GM19328 (cell line): ENCODE data around the gene MANBA.
"Not testable (repeated sequence)": the region's sequence is repeated elsewhere in the genome, so short reads cannot be mapped to it uniquely, and the experiment has no call there.

ENCODE experiments used
- ATAC-seq: cut with Tn5 transposase; IDR thresholded peaks from one replicate; pipeline ENCODE4 v1.9.1; 2021; ENCODE audit warnings: mild to moderate bottlenecking, moderate library complexity; ENCODE audit not compliant: unreplicated experiment

MANBA gene

DNA sequence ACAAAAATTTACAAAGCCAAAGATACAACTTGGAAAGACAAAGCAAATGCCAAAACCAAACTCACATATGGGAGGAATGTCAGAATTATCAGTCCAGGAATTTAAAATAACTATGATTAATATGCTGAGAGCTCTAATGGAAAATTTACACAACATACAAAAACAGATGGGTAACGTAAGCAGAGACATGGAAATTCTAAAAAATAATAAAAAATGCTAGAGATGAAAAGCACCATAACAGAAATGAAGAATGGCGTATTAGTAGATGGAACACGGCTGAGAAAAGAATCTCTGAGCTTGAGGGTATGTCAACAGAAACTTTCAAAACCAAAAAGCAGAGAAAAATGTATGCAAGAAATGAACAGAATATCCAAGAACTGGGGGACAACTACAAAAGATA, 4.1 kb upstream of the MANBA start:
- ATAC-seq: no peak

DNA sequence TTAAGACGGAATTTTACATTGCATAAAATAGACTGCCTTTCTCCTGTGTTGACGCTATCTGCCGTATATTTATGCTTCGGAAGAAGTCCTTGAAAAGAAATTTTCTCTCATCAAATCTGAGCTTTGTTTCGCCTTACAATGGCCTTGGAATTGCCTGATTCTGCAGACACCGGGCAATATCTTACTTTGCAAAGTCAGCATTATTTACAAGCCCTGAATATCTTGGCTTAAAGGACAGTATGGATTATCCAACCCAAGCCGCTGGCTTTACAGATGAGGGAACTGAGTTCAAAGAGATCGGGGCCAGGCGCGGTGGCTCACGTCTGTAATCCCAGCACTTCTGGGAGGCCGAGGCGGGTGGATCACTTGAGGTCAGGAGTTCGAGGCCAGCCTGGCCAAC, 1.1 kb upstream of the MANBA start:
- ATAC-seq: no peak

DNA sequence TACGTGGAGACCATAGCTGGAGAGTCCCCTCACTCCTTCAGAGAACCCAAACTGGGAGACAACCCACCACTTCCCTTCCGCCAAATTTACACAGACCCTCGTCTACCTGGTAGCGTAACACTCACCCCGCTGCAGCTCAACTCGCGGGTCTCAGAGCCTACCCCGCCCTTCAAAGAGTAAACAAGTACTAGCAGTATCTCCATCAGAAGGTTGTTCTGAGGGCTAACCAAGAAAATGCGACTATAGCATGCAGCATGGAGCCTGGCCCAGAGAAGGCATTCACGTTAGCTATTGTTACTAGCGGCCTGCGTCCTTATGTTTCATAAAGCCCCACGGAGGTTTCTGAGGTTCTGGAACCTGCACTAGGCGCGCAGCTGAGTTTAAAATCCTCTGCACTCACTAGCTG, 531 bp upstream of the MANBA start:
- ATAC-seq: peak; percentile 10

DNA sequence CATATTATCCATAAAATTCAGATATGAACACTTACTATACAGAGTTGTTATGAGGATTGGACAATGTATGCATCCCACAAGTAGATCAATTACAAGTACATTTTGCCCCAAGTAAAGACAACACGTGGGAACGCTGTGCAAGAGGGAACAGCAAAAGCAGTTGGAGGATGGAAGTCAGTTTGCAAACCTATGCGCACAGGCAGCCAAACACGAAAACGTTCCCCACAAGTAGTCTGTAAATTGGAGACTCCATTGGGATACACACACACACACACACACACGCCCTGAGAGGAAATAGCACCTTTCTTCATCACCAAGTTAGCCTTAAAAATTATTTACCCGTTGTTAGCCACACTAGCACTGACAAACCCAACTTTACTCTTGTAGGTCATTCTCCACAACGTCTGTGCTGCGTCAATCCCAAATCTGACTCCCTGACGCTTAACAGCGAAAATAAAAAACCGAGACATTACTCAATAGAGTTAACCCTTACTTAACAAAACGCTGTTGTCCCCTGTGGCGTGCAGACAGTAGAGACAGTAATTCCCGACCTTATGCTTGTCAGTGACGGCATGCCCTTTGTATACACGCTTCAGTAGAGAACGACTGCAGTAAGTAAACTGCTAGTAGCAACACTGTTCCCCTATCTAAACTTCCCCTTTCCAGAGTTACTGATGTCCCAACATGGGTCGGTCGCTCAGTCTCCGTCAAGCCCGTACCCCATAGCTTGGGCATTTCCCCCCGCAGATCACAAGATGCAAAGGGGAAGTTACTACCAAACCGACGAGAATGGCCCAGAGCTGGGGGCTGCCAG, 730 bp downstream of the MANBA start:
- peak; percentile 51 for ATAC-seq

DNA sequence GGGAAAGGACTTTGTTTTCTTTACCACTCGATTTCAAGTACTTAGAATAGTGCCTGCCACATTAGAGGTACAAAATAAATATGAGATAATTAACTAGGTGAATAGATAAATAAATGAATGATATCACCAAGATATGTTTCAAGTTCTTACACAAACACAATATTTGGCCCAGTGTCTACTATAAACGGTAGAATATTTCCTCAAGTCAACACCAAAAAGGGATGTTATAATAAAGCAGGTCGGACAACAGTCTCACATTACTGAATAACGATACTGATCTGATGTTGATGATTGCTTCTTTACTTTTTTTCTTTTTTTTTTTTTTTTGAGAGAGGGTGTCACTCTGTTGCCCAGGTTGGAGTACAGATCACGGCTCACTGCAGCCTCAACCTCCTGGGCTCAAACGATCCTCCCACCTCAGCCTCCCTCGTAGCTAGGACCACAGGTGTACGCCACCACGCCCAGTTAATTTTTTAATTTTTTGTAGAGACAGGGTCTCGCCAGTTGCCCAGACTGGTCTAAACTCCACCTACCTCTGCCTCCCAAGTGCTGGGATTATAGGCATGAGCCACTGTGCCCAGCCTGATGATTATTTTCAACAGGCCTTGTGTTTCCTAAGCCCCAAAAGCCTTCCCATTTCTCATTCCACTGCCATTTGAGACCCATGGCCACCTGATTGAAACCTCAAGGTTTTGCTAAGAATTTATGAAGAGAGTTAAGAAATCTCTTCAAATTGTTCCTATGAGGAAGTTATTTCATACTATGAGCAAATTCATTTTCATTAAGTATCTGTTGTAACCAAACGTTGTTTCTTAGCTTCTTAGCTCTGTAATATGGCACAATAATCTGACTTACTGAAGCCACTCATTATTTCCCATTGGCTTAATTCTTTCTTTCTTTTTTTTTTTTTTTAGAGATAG, 2.3 kb downstream of the MANBA start:
- no peak for ATAC-seq

DNA sequence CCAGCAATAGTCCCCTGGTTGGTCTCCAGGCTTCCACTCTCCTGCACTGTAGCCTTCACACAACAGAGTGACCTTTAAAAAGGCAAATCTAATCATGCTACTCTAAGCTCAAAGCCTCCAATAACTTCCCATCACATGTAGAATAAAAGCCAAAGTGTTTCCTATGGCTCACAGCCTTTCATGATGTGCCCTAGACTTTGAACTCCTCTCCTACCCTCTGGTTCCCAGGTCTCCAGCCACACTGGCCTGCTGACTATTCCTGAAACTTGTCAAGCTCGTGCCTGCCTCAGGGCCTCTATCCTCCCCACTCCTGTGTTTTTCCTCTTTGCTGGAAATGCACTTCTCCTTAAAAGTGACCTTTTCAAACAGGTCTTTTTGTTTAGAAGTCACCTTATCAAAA, 3.1 kb downstream of the MANBA start:
- ATAC-seq: no peak

DNA sequence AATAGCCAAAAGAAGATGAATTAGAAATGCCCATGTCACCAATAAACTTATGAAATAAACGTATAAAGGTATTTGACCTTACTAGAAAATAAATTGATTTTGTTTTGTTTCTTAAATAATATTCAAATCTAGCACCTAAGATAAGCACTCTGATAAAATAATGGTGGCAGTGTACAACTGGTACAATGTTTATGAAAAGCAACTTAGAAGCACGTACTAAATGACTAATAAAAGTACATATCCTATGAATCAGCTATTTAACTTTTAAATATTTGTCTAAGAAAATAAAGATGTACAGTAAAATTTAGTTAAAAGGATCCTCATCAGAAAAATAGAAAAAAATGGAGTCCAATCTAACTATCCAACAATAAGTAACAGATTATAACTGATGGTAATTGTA, 6.7 kb downstream of the MANBA start:
- ATAC-seq: no peak

DNA sequence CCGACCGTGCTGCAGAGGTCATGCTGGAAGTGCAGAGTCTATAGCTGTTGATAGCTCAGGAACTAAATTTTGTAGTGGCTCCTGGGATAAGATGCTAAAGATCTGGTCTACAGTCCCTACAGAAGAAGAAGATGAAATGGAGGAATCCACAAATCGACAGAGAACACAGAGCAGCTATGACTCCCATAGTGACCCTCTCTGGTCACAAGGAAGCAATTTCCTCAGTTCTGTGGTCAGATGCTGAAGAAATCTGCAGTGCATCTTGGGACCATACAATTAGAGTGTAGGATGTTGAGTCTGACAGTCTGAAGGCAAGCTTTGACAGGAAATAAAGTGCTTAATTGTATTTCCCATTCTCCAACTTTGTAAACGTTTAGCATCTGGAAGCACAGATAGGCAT, 8.8 kb downstream of the MANBA start:
- ATAC-seq: no peak

DNA sequence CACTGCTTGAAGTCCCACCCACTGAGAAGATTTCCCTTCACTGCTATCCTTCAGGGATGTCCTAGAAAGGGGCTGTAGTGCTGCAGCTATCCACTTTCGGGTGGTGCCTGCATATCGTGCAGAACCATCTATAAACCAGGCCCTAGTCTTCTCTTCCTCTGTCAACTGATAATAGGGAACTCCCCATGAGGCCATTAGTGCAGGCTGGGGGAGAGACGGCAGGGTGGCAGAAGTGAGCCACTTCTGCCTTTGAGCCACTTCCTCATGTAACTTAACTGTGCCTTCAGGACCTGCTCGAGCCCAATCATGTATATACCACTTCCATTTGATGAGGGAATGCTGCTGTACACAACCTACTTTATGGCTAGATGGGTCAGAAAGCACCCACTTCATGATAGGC, 17.4 kb downstream of the MANBA start:
- peak; percentile 98 for ATAC-seq

DNA sequence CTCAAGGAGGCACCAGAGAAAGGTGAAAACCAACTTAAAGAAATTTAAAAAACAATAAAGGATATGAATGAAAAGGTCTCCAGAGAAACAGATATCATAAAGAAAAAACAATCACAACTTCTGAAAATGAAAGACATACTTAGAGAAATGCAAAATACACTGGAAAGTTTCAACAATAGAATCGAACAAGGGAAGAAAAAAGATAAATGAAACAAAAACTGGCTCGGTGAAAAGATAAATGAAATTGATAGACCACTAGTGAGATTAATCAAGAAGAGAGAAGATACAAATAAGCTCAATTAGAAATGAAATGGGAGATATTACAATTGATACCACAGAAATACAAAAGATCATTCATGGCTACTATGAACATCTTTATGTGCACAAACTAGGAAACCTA, 22.0 kb downstream of the MANBA start:
- not testable (repeated sequence) for ATAC-seq

DNA sequence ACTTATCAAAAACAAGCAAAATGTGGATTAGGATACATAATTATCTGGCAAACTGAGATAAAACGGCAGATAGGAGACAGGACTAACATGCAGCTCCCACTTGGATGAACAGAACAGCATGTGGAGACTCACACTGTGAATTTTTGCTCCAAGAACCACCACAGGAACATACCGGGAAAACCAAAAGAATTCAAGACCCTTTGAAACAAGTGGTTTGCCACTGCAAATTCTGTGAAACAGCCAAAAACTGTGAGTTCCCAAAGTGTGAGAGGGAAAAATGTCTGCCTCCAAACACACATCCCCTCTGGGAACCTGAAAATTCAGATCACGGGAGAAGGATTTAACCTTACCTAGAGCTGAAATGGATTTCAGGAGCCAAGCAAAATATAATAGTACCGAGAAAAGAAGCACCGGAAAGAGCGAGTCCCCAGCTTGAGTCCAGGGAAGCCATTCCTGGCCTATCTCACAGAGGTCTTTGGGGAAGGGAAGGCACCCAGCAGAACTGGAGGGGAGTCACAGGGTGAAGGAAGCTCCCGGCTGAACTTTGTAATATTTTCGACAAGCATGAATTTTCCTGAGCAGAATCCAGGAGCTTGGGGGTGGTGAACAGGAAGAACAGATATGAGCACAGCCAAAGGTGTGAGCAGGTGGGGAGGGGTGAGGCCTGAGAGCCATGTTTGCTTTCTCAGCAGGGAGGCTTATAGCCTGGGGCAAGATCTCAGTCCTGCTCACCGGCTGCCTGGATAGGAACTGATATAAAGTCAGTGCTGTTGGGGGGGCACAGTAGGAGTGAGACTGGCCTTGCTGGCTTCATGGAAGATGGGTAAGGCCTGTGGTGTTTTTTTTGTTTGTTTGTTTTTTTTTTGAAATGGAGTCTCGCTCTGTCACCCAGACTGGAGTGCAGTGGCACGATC, 23.9 kb downstream of the MANBA start:
- no peak for ATAC-seq

DNA sequence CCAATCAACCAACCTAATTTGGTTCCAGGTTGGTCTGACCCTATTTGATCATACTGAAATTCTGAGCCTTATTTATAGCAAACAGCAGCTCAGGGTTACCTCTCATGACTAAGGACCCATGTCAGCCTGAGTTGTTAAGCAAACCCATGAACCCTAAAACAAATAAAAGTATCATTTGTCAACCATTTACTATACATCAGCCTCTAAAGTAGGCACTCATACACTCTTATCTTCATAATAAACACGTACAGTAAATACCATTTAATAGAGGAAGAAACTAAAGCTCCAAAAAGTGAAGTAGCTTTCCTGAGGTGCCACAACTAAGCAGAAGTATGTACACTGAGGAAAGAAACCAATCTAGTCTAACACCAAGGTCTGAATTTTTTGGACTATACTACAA, 25.2 kb downstream of the MANBA start:
- no peak for ATAC-seq

DNA sequence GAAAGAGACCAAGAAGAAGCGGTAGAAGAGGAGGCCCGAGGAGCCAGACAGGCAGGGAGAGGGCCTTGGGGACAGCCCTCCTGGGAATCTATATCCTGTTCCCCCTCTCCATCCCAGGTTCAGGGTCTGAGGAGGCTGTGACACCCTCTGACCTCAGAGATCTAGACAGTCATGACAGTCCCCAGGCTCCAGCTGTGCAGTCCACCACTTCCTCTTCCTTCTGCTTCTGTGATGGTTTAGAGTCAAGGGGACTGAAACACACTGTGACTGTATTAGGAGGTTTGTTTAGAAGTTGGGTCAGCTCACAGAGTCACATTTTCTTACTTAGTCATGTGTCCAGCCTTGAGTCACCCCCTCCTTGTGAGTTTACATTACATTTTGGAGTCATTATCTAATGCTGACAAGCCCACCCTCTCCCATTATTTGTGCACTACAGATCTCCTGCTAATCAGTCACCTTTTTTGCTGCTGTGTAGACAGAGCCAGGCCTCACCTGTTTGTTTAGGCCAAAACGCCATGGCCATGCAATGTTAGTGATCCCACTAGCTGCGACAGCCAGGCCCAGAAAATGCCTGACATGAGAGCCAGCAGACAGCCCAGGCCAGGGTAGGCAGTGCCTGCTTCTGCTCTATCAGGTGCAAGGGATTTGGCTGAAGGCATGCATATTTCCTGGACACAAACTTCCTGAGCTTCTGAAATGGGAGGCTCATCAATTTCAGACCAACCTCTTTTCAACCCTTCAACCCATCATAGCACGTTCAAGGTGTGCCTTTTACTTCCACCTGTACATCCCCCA, 26.0 kb downstream of the MANBA start:
- peak; percentile 99 for ATAC-seq

DNA sequence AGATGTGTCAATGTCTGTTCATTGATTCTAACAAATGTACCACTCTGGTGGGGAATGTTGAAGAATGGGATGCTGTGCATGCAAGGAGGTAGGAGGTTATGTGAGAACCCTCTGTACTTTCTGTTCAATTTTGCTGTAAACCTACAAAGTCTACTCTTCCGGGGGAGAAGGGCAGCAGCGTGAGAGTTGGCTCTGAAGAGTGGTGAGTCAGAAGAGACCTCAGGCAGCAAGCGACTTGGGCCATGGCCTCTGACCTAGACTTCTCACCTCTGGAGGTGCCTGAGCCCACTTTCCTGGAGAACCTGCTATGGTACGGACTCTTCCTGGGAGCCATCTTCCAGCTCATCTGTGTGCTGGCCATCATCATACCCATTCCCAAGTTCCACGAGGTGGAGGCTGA, 26.7 kb downstream of the MANBA start:
- ATAC-seq: no peak

DNA sequence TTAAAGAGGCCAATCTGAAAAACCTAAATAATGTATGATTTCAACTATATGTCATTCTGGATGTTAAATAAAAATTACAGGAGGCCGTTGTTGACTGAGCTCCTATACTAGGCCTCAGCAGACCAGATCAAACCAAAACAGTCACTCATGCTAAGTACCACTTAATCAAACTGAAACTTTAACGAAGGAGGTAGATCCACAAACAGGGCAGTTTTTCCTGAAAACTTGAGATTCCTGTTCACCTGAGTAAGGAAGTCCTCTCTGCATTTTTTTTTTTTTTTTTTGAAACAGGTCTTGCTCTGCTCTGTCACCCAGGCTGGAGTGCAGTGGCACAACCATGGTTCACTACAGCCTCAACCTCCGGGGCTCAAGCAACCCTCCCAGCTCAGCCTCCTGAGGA, 27.7 kb downstream of the MANBA start:
- ATAC-seq: no peak

DNA sequence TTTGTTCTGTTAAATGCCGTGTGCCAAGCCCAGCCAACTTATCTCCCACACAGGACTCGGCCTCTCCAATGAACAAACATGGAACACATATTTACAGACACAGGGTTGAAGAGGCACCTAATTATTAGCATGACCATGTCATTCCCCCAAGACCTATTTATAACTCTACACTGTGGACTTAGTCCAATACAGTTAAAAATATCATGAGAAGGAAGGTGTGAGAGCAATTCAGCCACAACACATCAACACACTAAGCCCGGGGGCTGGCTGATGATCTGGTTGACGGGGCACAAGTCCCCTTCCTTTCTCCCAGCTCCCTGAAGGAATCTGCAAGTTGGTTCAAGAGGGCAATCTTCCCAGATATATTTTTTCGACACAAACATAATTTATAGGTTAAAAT, 28.1 kb downstream of the MANBA start:
- no peak for ATAC-seq

DNA sequence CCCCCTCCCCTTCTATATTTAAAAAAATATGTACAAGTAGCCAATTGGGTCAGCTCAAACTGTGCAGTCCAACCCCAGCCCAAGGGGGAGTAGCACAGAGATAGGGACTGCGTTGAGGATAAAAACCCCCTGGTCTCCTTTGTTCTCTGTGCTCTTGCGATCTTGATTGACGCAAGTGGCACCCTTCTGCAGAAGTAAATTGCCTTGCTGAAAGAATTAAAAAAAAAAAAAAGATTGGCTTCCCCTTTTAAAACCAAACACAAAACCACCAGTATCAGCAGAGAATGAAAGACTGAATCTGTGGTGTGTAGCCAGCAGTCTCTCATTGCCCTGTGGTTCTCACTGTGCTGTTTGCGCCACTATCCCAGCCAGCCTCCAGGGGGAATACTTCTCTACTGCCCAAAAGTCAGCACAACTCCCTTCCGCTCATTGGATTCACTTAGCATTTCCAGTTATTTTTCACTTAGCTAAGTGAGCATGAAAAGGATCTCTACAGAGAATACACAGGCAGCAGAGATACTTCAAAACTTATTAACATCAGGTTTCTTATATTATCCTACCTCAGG, 29.7 kb downstream of the MANBA start:
- no peak for ATAC-seq

DNA sequence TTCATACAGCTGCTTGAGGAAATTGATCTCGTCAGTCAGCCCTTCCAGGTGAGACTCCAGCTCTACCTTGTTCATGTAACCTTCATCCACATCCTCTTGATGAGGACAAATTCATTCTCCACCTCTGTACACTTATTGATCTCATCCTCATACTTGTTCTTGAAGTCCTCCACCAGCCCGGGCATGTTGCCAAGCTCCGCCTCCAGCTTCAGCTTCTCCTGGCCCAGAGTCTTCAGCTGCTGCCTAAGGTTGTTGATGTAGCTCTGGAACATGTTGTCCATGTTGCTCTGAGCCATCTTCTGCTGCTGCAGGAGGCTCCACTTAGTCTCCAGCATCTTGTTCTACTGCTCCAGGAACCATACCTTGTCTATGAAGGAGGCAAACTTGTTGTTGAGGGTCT, 31.3 kb downstream of the MANBA start:
- ATAC-seq: not testable (repeated sequence)

DNA sequence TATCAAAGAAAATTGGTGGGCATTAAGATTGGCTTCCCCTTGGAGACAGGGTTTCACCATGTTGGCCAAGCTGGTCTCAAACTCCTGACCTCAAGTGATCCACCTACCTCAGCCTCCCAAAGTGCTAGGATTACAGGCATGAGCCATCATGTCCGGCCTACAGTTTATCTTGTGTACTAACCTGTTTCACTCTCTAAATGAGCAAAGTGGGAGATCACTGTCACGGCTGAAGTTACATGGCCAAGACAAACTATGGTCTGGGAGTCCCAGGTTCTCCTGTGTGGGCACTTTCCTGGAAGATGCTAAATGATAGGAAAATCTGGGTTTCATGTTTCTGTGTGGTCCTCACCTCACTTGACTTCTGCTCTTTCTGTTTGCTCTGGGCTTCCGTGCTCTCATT, 33.8 kb downstream of the MANBA start:
- ATAC-seq: not testable (repeated sequence)

DNA sequence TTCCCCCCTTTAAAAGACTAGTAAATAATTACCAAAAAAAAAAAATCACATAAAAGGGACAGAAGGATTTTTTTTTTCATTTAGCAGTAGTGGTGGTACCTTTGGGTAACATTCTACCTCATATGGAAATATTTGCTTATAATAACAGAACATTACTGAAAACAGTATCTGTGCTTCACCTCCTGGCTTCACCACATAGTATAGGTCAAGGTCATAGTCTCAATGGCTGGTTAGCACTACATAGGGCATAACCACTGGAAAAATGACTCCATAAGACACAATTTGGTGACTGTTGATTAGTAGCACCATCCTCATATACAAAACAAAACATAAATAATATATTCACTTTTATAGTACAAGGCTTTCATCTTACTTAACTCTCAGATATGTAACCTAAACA, 34.7 kb downstream of the MANBA start:
- no peak for ATAC-seq
